Stimulated activated naive B cell treated with anti-CD40 and anti-IgM and Interleukin-4, amounts not matched to agents 10 μg/mL and 1 μg/mL and 100 μg/mL, for 72 hours (primary cell): Measurements from ENCODE around the gene OAS2.
"Not testable (repeated sequence)": the region's sequence is repeated elsewhere in the genome, so short reads cannot be mapped to it uniquely, and the experiment has no call there.

ENCODE experiments used
- ATAC-seq, 2 donors: fragments of 150-1000 bp; cut with Tn5 transposase; replicated peaks; 2 replicates each; pipeline ENCODE4 v1.10.0; 2021; ENCODE audit warnings: moderate library complexity in 1 of 2
- DNase-seq: peaks from one replicate; pipeline ENCODE4 v3.0.0; 2021
- H3K27ac Mint-ChIP-seq: one replicate; pipeline ENCODE4 v1.8.0; 2022; ENCODE audit warnings: mild to moderate bottlenecking, mixed read lengths
- H3K27me3 Mint-ChIP-seq, 2 donors: one replicate each; pipeline ENCODE4 v1.8.0; 2022; ENCODE audit warnings: mixed read lengths in 2 of 2
- H3K36me3 Mint-ChIP-seq, 2 donors: one replicate each; pipeline ENCODE4 v1.8.0; 2022; ENCODE audit warnings: mixed read lengths in 2 of 2, mild to moderate bottlenecking in 1 of 2
- H3K4me1 Mint-ChIP-seq, 2 donors: one replicate each; pipeline ENCODE4 v1.8.0; 2022; ENCODE audit warnings: mixed read lengths in 2 of 2, mild to moderate bottlenecking in 1 of 2
- H3K4me3 Mint-ChIP-seq, 2 donors: one replicate each; pipeline ENCODE4 v1.8.0; 2022; ENCODE audit warnings: mild to moderate bottlenecking in 2 of 2, mixed read lengths in 2 of 2, moderate library complexity in 1 of 2
- H3K9me3 Mint-ChIP-seq, 2 donors: one replicate each; pipeline ENCODE4 v1.8.0; 2022; ENCODE audit warnings: mixed read lengths in 2 of 2, mild to moderate bottlenecking in 1 of 2

Gene OAS2

GRCh38 chr12:112942572-112942971, 35.7 kb upstream of the OAS2 start:
- no peak overlapping the region for H3K4me3 Mint-ChIP-seq
- no peak overlapping the region for H3K27ac Mint-ChIP-seq
- ATAC-seq (no peak), DNase-seq (no peak)
- peaks cover 16 to 28% of the 10 kb centered on the region in 2 donors for H3K4me1 Mint-ChIP-seq
- H3K9me3 Mint-ChIP-seq, result no peaks in the 10 kb centered on the region
- H3K36me3 Mint-ChIP-seq, result peaks cover 19 to 29% of the 10 kb centered on the region in 2 donors
- H3K27me3 Mint-ChIP-seq, result no peaks in the 10 kb centered on the region

DNA sequence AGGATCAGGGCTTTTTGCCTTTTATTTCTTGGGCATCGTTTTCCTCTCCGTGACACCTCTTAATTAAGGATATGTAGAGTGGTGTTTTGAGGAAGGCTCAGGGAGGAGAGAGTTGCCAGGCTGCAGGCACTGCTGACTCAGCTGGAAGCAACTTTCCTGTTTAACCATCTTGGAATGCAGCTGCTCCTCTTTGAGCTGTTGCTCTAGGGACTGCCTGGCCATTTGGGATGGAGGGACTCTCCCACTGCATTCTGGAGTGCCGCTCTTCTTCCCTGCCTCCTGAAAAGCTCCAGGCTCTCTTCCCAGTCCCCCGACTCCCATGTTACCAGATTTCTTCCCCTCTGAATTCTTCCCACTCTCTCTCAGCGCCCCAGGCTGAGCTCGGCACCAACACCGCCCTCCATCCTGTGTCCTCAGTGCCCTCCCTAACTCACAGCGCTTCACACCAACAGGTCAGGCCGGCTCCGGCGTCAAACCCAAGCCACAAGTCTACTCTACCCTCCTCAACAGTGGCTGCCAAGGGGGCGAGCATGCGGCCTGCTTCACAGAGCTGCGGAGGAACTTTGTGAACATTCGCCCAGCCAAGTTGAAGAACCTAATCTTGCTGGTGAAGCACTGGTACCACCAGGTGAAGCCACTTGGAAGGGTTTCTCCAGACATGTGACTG, 34.2 kb upstream of the OAS2 start:
- Mint-ChIP-seq H3K27me3 (no peaks in the 10 kb centered on the region), H3K9me3 (no peaks in the 10 kb centered on the region), H3K4me1 (peaks cover 10 to 13% of the 10 kb centered on the region in 2 donors), H3K27ac (no peak overlapping the region), H3K36me3 (peaks cover 21 to 42% of the 10 kb centered on the region in 2 donors), H3K4me3 (no peak overlapping the region)
- ATAC-seq (no peak), DNase-seq (no peak)

- Mint-ChIP-seq H3K9me3 (no peaks in the 10 kb centered on the region), H3K27ac (no peak overlapping the region), H3K27me3 (no peaks in the 10 kb centered on the region), H3K4me1 (no peaks in the 10 kb centered on the region), H3K36me3 (peaks cover 21 to 51% of the 10 kb centered on the region in 2 donors), H3K4me3 (no peak overlapping the region)
- DNase-seq, result no peak
- no peak for ATAC-seq
Observed at GRCh38 chr12:112945515-112945914, 32.8 kb upstream of the OAS2 start.

DNA sequence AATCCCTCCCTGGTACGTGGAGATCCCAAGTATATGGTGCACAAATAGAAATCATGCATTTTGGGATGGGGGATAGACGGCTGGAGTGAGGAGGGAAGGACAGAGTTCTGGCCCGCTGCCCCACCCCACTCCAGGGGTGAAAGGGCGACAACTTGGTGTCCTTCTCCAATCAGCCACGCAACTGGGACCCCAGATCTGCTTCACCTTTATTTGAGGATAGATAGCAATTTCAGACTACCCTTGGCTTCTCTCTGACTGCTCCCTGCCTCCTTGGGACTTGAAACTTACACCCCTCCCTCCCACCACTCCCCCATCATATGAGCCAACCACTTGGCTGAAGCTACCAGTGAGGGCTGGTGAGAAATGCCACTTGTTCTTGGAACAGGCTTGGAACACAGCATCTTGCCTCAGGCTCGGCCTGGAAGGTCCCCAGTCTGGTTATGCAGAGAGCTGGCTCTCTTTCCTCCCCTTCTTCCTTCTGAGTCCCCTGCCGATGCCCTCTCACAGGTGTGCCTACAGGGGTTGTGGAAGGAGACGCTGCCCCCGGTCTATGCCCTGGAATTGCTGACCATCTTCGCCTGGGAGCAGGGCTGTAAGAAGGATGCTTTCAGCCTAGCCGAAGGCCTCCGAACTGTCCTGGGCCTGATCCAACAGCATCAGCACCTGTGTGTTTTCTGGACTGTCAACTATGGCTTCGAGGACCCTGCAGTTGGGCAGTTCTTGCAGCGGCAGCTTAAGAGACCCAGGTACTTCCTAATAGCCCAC, 31.9 kb upstream of the OAS2 start:
- Mint-ChIP-seq H3K27me3 (no peaks in the 10 kb centered on the region), H3K4me1 (no peaks in the 10 kb centered on the region), H3K27ac (no peak overlapping the region), H3K36me3 (peaks cover 23 to 53% of the 10 kb centered on the region in 2 donors), H3K4me3 (no peak overlapping the region), H3K9me3 (no peaks in the 10 kb centered on the region)
- no peak for DNase-seq
- ATAC-seq, result no peak

GRCh38 chr12:112947314-112947713, 31.0 kb upstream of the OAS2 start:
- DNase-seq, result no peak
- Mint-ChIP-seq H3K27ac (no peak overlapping the region), H3K4me3 (no peak overlapping the region), H3K27me3 (no peaks in the 10 kb centered on the region), H3K36me3 (peaks cover 24 to 59% of the 10 kb centered on the region in 2 donors), H3K9me3 (peaks cover 0 to 2% of the 10 kb centered on the region in 2 donors), H3K4me1 (no peaks in the 10 kb centered on the region)
- ATAC-seq, result no peak

- Mint-ChIP-seq H3K9me3 (peaks cover 3 to 6% of the 10 kb centered on the region in 2 donors), H3K27ac (no peak overlapping the region), H3K4me1 (no peaks in the 10 kb centered on the region), H3K4me3 (no peak overlapping the region), H3K27me3 (no peaks in the 10 kb centered on the region), H3K36me3 (peaks cover 28 to 63% of the 10 kb centered on the region in 2 donors)
- ATAC-seq (no peak), DNase-seq (no peak)
Observed at GRCh38 chr12:112947761-112948160, 30.6 kb upstream of the OAS2 start.

DNA sequence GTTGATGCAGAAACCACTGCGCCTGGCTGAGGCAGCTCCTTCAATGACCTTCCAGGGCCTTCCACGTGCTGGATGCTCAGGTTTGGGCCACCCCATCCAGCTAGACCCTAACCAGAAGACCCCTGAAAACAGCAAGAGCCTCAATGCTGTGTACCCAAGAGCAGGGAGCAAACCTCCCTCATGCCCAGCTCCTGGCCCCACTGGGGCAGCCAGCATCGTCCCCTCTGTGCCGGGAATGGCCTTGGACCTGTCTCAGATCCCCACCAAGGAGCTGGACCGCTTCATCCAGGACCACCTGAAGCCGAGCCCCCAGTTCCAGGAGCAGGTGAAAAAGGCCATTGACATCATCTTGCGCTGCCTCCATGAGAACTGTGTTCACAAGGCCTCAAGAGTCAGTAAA, 29.5 kb upstream of the OAS2 start:
- ATAC-seq (no peak), DNase-seq (no peak)
- H3K4me1 Mint-ChIP-seq, result no peaks in the 10 kb centered on the region

DNA sequence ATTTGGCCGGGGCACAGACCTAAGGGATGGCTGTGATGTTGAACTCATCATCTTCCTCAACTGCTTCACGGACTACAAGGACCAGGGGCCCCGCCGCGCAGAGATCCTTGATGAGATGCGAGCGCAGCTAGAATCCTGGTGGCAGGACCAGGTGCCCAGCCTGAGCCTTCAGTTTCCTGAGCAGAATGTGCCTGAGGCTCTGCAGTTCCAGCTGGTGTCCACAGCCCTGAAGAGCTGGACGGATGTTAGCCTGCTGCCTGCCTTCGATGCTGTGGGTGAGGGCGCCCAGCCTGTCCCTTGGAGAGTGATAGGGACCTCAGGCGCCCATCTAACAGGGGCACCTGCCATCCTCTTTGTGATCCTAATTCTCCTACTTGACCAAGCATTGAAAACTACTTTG, 27.6 kb upstream of the OAS2 start:
- Mint-ChIP-seq H3K4me1 (no peaks in the 10 kb centered on the region), H3K36me3 (peaks cover 27 to 72% of the 10 kb centered on the region in 2 donors), H3K9me3 (peaks cover 4 to 7% of the 10 kb centered on the region in 2 donors), H3K27ac (no peak overlapping the region), H3K4me3 (no peak overlapping the region), H3K27me3 (no peaks in the 10 kb centered on the region)
- DNase-seq, result no peak
- no peak for ATAC-seq

More for the DNA sequence above, 29.5 kb upstream of the OAS2 start:
- Mint-ChIP-seq H3K27ac (no peak overlapping the region), H3K36me3 (peaks cover 30 to 68% of the 10 kb centered on the region in 2 donors), H3K27me3 (no peaks in the 10 kb centered on the region), H3K4me3 (no peak overlapping the region), H3K9me3 (peaks cover 4 to 7% of the 10 kb centered on the region in 2 donors)

DNA sequence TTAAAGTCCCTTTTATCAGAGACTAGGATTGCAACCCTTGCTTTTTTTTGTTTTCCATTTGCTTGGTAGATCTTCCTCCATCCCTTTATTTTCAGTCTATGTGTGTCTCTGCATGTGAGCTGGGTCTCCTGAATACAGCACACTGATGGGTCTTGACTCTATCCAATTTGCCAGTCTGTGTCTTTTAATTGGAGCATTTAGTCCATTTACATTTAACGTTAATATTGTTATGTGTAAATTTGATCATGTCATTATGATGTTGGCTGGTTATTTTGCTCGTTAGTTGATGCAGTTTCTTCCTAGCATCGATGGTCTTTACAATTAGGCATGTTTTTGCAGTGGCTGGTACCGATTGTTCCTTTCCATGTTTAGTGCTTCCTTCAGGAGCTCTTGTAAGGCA, 21.2 kb upstream of the OAS2 start:
- DNase-seq, ATAC-seq, H3K27ac Mint-ChIP-seq, H3K27me3 Mint-ChIP-seq, H3K4me3 Mint-ChIP-seq: not testable (repeated sequence)
- H3K4me1 Mint-ChIP-seq, result peaks cover 5 to 10% of the 10 kb centered on the region in 2 donors
- H3K9me3 Mint-ChIP-seq, result peaks cover 17 to 29% of the 10 kb centered on the region in 2 donors
- H3K36me3 Mint-ChIP-seq, result peaks cover 58 to 91% of the 10 kb centered on the region in 2 donors

GRCh38 chr12:112961074-112961473, 17.2 kb upstream of the OAS2 start:
- Mint-ChIP-seq H3K27me3 (no peaks in the 10 kb centered on the region), H3K4me1 (peaks cover 5 to 10% of the 10 kb centered on the region in 2 donors), H3K4me3 (no peak overlapping the region), H3K27ac (peak overlapping the region; percentile 14), H3K36me3 (peaks cover 59 to 91% of the 10 kb centered on the region in 2 donors), H3K9me3 (peaks cover 13 to 22% of the 10 kb centered on the region in 2 donors)
- ATAC-seq (no peak), DNase-seq (no peak)

DNA sequence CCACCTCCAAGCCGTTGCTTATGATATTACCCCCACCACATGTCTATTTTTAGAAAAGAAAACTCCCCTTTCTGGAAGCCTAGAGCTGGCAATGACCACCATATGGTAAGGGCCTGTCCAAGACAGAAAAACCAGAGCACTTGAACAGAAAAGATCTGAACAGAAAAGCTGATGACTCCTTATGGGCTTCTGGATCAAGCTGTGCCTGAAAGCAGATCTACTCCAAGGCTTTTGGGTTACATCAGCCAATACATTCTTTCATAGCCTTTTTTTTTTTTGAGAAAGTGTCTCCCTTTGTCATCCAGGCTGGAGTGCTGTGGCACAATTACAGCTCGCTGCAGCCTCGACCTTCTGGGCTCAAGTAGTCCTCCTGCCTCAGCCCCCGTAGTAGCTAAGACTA, 16.8 kb upstream of the OAS2 start:
- Mint-ChIP-seq H3K4me1 (peaks cover 5 to 10% of the 10 kb centered on the region in 2 donors), H3K27me3 (no peaks in the 10 kb centered on the region), H3K27ac (no peak overlapping the region), H3K4me3 (no peak overlapping the region), H3K36me3 (peaks cover 61 to 91% of the 10 kb centered on the region in 2 donors), H3K9me3 (peaks cover 13 to 22% of the 10 kb centered on the region in 2 donors)
- DNase-seq (no peak), ATAC-seq (no peak)

DNA sequence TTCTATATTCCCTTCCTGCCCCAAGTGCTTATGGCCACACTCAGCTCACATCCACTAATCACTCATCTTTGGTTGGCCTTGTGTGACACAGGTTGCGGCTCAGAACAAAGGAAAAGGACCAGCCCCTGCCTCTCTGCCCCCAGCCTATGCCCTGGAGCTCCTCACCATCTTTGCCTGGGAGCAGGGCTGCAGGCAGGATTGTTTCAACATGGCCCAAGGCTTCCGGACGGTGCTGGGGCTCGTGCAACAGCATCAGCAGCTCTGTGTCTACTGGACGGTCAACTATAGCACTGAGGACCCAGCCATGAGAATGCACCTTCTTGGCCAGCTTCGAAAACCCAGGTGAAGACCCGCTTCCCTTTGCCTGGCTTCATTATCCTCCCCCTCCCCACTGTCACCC, 15.8 kb upstream of the OAS2 start:
- peaks cover 59 to 89% of the 10 kb centered on the region in 2 donors for H3K36me3 Mint-ChIP-seq

GRCh38 chr12:112963227-112963861, 15.0 kb upstream of the OAS2 start:
- no peak overlapping the region for H3K27ac Mint-ChIP-seq
- peaks cover 8 to 13% of the 10 kb centered on the region in 2 donors for H3K9me3 Mint-ChIP-seq
- peaks cover 56 to 87% of the 10 kb centered on the region in 2 donors for H3K36me3 Mint-ChIP-seq
- peaks cover 3 to 10% of the 10 kb centered on the region in 2 donors for H3K4me1 Mint-ChIP-seq
- H3K27me3 Mint-ChIP-seq, result no peaks in the 10 kb centered on the region
- no peak for DNase-seq
- ATAC-seq, result no peak
- no peak overlapping the region for H3K4me3 Mint-ChIP-seq

More for the DNA sequence above, 15.8 kb upstream of the OAS2 start:
- Mint-ChIP-seq H3K27ac (no peak overlapping the region), H3K4me1 (peaks cover 3 to 10% of the 10 kb centered on the region in 2 donors), H3K9me3 (peaks cover 13 to 18% of the 10 kb centered on the region in 2 donors), H3K27me3 (no peaks in the 10 kb centered on the region), H3K4me3 (no peak overlapping the region)
- ATAC-seq, result no peak
- DNase-seq, result no peak

- H3K4me1 Mint-ChIP-seq, result peaks cover 3 to 10% of the 10 kb centered on the region in 2 donors
- DNase-seq (no peak), ATAC-seq (no peak)
- no peak overlapping the region for H3K27ac Mint-ChIP-seq
- H3K27me3 Mint-ChIP-seq, result no peaks in the 10 kb centered on the region
- no peak overlapping the region for H3K4me3 Mint-ChIP-seq
- peaks cover 49 to 79% of the 10 kb centered on the region in 2 donors for H3K36me3 Mint-ChIP-seq
- peaks cover 8 to 13% of the 10 kb centered on the region in 2 donors for H3K9me3 Mint-ChIP-seq
Observed at GRCh38 chr12:112964067-112964670, 14.2 kb upstream of the OAS2 start.
